CD4-positive, alpha-beta memory T cell (primary cell): ENCODE data around the gene MED13L. TPM values are rescaled to one million over a fixed set of nuclear protein-coding genes. Genes with fewer than 3 reads are reported as not detected.

Experiments used
- CTCF ChIA-PET: fragments of 350-600 bp; sonication (Branson Sonifier 250); formaldehyde crosslinking; loops from one replicate; lab custom pipeline; 2021; ENCODE audit warnings: inconsistent platforms; ENCODE audit not compliant: partially characterized antibody; lab: Charles Lee
- POLR2A ChIA-PET: fragments of 350-600 bp; sonication (Branson Sonifier 250); formaldehyde crosslinking; loops from one replicate; lab custom pipeline; 2021; ENCODE audit not compliant: partially characterized antibody; lab: Charles Lee
- DNase-seq, 5 donors: peaks; one replicate each; pipeline versions ENCODE4 v3.0.0 to v3.0.0-alpha.2; 2020 to 2022; ENCODE audit warnings: mixed read lengths in 1 of 5
- H3K27ac ChIP-seq: one replicate; pipeline ENCODE4 v1.7.0; 2013; ENCODE audit warnings: low read depth, low read length
- H3K27me3 ChIP-seq: 2 replicates; pipeline ENCODE4 v1.7.0; 2013; ENCODE audit warnings: mild to moderate bottlenecking, low read length, moderate library complexity; ENCODE audit not compliant: insufficient read depth
- H3K36me3 ChIP-seq: 2 replicates; pipeline ENCODE4 v1.7.0; 2013; ENCODE audit warnings: mild to moderate bottlenecking, low read length, moderate library complexity; ENCODE audit not compliant: insufficient read depth
- H3K4me1 ChIP-seq: 2 replicates; pipeline ENCODE4 v1.7.0; 2013; ENCODE audit warnings: mild to moderate bottlenecking, low read length, moderate library complexity; ENCODE audit not compliant: insufficient read depth
- H3K4me3 ChIP-seq, 2 donors: one replicate each; pipeline ENCODE4 v1.7.0; 2013; ENCODE audit warnings: low read length in 2 of 2, mild to moderate bottlenecking in 1 of 2
- H3K9me3 ChIP-seq, 2 donors: one replicate each; pipeline ENCODE4 v1.7.0; 2013; ENCODE audit warnings: low read length in 2 of 2, control low read depth in 1 of 2; ENCODE audit not compliant: control insufficient read depth in 1 of 2
- H3K27ac Mint-ChIP-seq, 7 donors: one replicate each; pipeline ENCODE4 v1.8.0; 2020 to 2021; ENCODE audit warnings: mixed read lengths in 7 of 7, mild to moderate bottlenecking in 6 of 7, inconsistent platforms in 3 of 7, moderate library complexity in 3 of 7
- H3K27me3 Mint-ChIP-seq, 2 donors: one replicate each; pipeline ENCODE4 v1.8.0; 2020 to 2021; ENCODE audit warnings: mixed read lengths in 2 of 2
- H3K36me3 Mint-ChIP-seq, 2 donors: one replicate each; pipeline ENCODE4 v1.8.0; 2020 to 2021; ENCODE audit warnings: mixed read lengths in 2 of 2, inconsistent platforms in 1 of 2, mild to moderate bottlenecking in 1 of 2
- H3K4me1 Mint-ChIP-seq, 4 donors: one replicate each; pipeline ENCODE4 v1.8.0; 2020 to 2021; ENCODE audit warnings: mixed read lengths in 4 of 4, mild to moderate bottlenecking in 1 of 4
- H3K4me3 Mint-ChIP-seq, 8 donors: one replicate each; pipeline ENCODE4 v1.8.0; 2020 to 2021; ENCODE audit warnings: mixed read lengths in 8 of 8, mild to moderate bottlenecking in 7 of 8, moderate library complexity in 6 of 8, inconsistent platforms in 3 of 8
- H3K9me3 Mint-ChIP-seq, 8 donors: one replicate each; pipeline ENCODE4 v1.8.0; 2020 to 2021; ENCODE audit warnings: mixed read lengths in 8 of 8, mild to moderate bottlenecking in 5 of 8, inconsistent platforms in 3 of 8, moderate library complexity in 1 of 8
- intact Hi-C: fragments of 100-400 bp; cut with micrococcal nuclease; formaldehyde crosslinking; loops from one replicate; pipeline ENCODE4 v1.15.1; 2023
- polyA plus RNA-seq, 2 donors: library from polyadenylated mRNA; unstranded; fragments of 300-500 nt; fragmentation: Illumina TruSeq; gene quantifications; one replicate each; pipeline ENCODE4 v1.2.3, GENCODE V29; 2021
- total RNA-seq, 2 experiments: library from RNA; stranded (reverse); gene quantifications; one replicate each; pipeline ENCODE4 v1.2.3, GENCODE V29; 2021

The MED13L gene
- total and polyA plus RNA-seq, 4 experiments from 2014 or later: 3.8 to 156 (median 81.1) TPM

- ChIA-PET POLR2A (no interaction called here), CTCF (no interaction called here)
- Histone ChIP-seq H3K36me3 (peaks cover 55% of the 10 kb centered on the region), H3K27me3 (no peaks in the 10 kb centered on the region), H3K4me1 (no peaks in the 10 kb centered on the region), H3K27ac (no peak overlapping the region), H3K4me3 (no peak overlapping the region), H3K9me3 (no peaks in the 10 kb centered on the region)
- no peaks in the 10 kb centered on the region for H3K9me3 Mint-ChIP-seq
- H3K4me3 Mint-ChIP-seq: no peak overlapping the region
- H3K27ac Mint-ChIP-seq: peak overlapping the region in 1 of 7 donors; percentile 30
- intact Hi-C loops: no loop called here
- DNase-seq: no peak
- no peaks in the 10 kb centered on the region for H3K27me3 Mint-ChIP-seq
- peaks cover 51 to 88% of the 10 kb centered on the region in 2 donors for H3K36me3 Mint-ChIP-seq
- peaks cover 0 to 2% (median 0%) of the 10 kb centered on the region in 4 donors for H3K4me1 Mint-ChIP-seq
Measured at GRCh38 chr12:116010467-116010866, 267.0 kb downstream of the MED13L start.

- DNase-seq: no peak
- Mint-ChIP-seq H3K4me3 (no peak overlapping the region), H3K27ac (peak overlapping the region in 2 of 7 donors; percentile 19 to 32), H3K9me3 (no peaks in the 10 kb centered on the region), H3K27me3 (no peaks in the 10 kb centered on the region), H3K36me3 (peaks cover 48 to 86% of the 10 kb centered on the region in 2 donors), H3K4me1 (peaks cover 0 to 2% (median 0%) of the 10 kb centered on the region in 4 donors)
- no peaks in the 10 kb centered on the region for H3K27me3 ChIP-seq
- peaks cover 52% of the 10 kb centered on the region for H3K36me3 ChIP-seq
- ChIA-PET CTCF (no interaction called here), POLR2A (no interaction called here)
- H3K4me1 ChIP-seq: no peaks in the 10 kb centered on the region
- no peak overlapping the region for H3K27ac ChIP-seq
- H3K4me3 ChIP-seq: no peak overlapping the region
- intact Hi-C loops: no loop called here
- H3K9me3 ChIP-seq: no peaks in the 10 kb centered on the region
Measured at GRCh38 chr12:116009805-116010204, 267.7 kb downstream of the MED13L start.

- POLR2A ChIA-PET: no interaction called here
- Histone ChIP-seq H3K27me3 (no peaks in the 10 kb centered on the region), H3K9me3 (no peaks in the 10 kb centered on the region), H3K27ac (no peak overlapping the region), H3K4me3 (no peak overlapping the region), H3K4me1 (no peaks in the 10 kb centered on the region), H3K36me3 (peaks cover 42% of the 10 kb centered on the region)
- Mint-ChIP-seq H3K9me3 (no peaks in the 10 kb centered on the region), H3K27ac (no peak overlapping the region), H3K36me3 (peaks cover 38 to 70% of the 10 kb centered on the region in 2 donors), H3K27me3 (no peaks in the 10 kb centered on the region), H3K4me1 (peaks cover 0 to 3% (median under 1%) of the 10 kb centered on the region in 4 donors), H3K4me3 (no peak overlapping the region)
- intact Hi-C loops: no loop called here
- CTCF ChIA-PET: interaction anchor here (1.1 kb wide), 1 partner anchor 8 kb away, joined by 3 read pairs; no protein-coding TSS in a partner anchor
- DNase-seq: no peak
Measured at GRCh38 chr12:116006141-116006540, 271.4 kb downstream of the MED13L start.

- H3K27ac Mint-ChIP-seq: peak overlapping the region in 3 of 7 donors; percentile 23 to 31 (median 30)
- no peaks in the 10 kb centered on the region for H3K9me3 Mint-ChIP-seq
- Histone ChIP-seq H3K9me3 (no peaks in the 10 kb centered on the region), H3K4me3 (no peak overlapping the region), H3K27ac (no peak overlapping the region), H3K27me3 (no peaks in the 10 kb centered on the region), H3K36me3 (peaks cover 32% of the 10 kb centered on the region), H3K4me1 (no peaks in the 10 kb centered on the region)
- peaks cover 8 to 13% (median 10%) of the 10 kb centered on the region in 4 donors for H3K4me1 Mint-ChIP-seq
- H3K4me3 Mint-ChIP-seq: no peak overlapping the region
- ChIA-PET POLR2A (no interaction called here), CTCF (interaction anchor here (1.1 to 1.6 kb wide), 3 partner anchors 8 to 233 kb away, joined by 3 to 5 read pairs (median 3); no protein-coding TSS in a partner anchor)
- intact Hi-C loops: no loop called here
- no peaks in the 10 kb centered on the region for H3K27me3 Mint-ChIP-seq
- DNase-seq: no peak
- H3K36me3 Mint-ChIP-seq: peaks cover 25 to 49% of the 10 kb centered on the region in 2 donors
Measured at GRCh38 chr12:116002890-116003536, 274.5 kb downstream of the MED13L start.

GRCh38 chr12:116000252-116000651, 277.2 kb downstream of the MED13L start:
- intact Hi-C loops: no loop called here
- POLR2A ChIA-PET: no interaction called here
- peak overlapping the region in 2 of 7 donors; percentile 62 to 86 for H3K27ac Mint-ChIP-seq

GRCh38 chr12:115999582-115999981, 277.9 kb downstream of the MED13L start:
- Mint-ChIP-seq H3K4me3 (no peak overlapping the region), H3K27ac (no peak overlapping the region), H3K27me3 (no peaks in the 10 kb centered on the region), H3K4me1 (peaks cover 8 to 16% (median 10%) of the 10 kb centered on the region in 4 donors), H3K9me3 (no peaks in the 10 kb centered on the region), H3K36me3 (peaks cover 22 to 46% of the 10 kb centered on the region in 2 donors)
- H3K27me3 ChIP-seq: no peaks in the 10 kb centered on the region
- intact Hi-C loops: loop anchor here (5.0 kb wide), 1 partner anchor 278 kb away; the partner anchor contains the start of gene MED13L
- no peak overlapping the region for H3K27ac ChIP-seq
- no peak for DNase-seq
- no peaks in the 10 kb centered on the region for H3K4me1 ChIP-seq
- ChIA-PET CTCF (interaction anchor here (0.7 to 3.3 kb wide), 12 partner anchors 9 to 711 kb away, joined by 3 to 36 read pairs (median 4); no protein-coding TSS in a partner anchor), POLR2A (no interaction called here)
- H3K36me3 ChIP-seq: peaks cover 23% of the 10 kb centered on the region
- no peaks in the 10 kb centered on the region for H3K9me3 ChIP-seq
- H3K4me3 ChIP-seq: no peak overlapping the region

More at GRCh38 chr12:116000252-116000651, 277.2 kb downstream of the MED13L start:
- Mint-ChIP-seq H3K4me3 (no peak overlapping the region), H3K36me3 (peaks cover 20 to 41% of the 10 kb centered on the region in 2 donors), H3K9me3 (no peaks in the 10 kb centered on the region), H3K4me1 (peaks cover 8 to 13% (median 10%) of the 10 kb centered on the region in 4 donors), H3K27me3 (no peaks in the 10 kb centered on the region)
- CTCF ChIA-PET: interaction anchor here (2.5 to 2.8 kb wide), 2 partner anchors 8 to 12 kb away, joined by 12 to 27 read pairs; no protein-coding TSS in a partner anchor
- H3K36me3 ChIP-seq: peaks cover 23% of the 10 kb centered on the region
- H3K27ac ChIP-seq: no peak overlapping the region
- H3K4me1 ChIP-seq: no peaks in the 10 kb centered on the region
- DNase-seq: no peak
- H3K27me3 ChIP-seq: no peaks in the 10 kb centered on the region
- H3K9me3 ChIP-seq: no peaks in the 10 kb centered on the region
- H3K4me3 ChIP-seq: no peak overlapping the region

GRCh38 chr12:115998794-115999478, 278.6 kb downstream of the MED13L start:
- Histone ChIP-seq H3K36me3 (peaks cover 25% of the 10 kb centered on the region), H3K4me1 (no peaks in the 10 kb centered on the region), H3K27me3 (no peaks in the 10 kb centered on the region), H3K4me3 (no peak overlapping the region), H3K27ac (no peak overlapping the region), H3K9me3 (no peaks in the 10 kb centered on the region)
- DNase-seq: no peak
- H3K4me3 Mint-ChIP-seq: no peak overlapping the region
- peaks cover 6 to 17% (median 9%) of the 10 kb centered on the region in 4 donors for H3K4me1 Mint-ChIP-seq
- intact Hi-C loops: loop anchor here (1.0 to 5.0 kb wide), 4 partner anchors 237 to 710 kb away; partner anchors contain the start of gene MED13L
- CTCF ChIA-PET: interaction anchor here (0.7 to 3.3 kb wide), 15 partner anchors 8 to 711 kb away, joined by 3 to 36 read pairs (median 3); no protein-coding TSS in a partner anchor
- POLR2A ChIA-PET: no interaction called here
- peak overlapping the region in 3 of 7 donors; percentile 15 to 54 (median 53) for H3K27ac Mint-ChIP-seq
- H3K27me3 Mint-ChIP-seq: no peaks in the 10 kb centered on the region
- peaks cover 27 to 49% of the 10 kb centered on the region in 2 donors for H3K36me3 Mint-ChIP-seq
- no peaks in the 10 kb centered on the region for H3K9me3 Mint-ChIP-seq
